NCI-H2029 treated with DMSO at 0.1 percent for 48 hours (cell line): ENCODE measurements around the gene PHF1.
A peak's percentile ranks its signal among the peaks of the same experiment; 100 is the strongest.

ENCODE experiments used
- DNase-seq: peaks from one replicate; lab custom pipeline; 2025; lab: John Stamatoyannopoulos, UW

Gene PHF1

DNA sequence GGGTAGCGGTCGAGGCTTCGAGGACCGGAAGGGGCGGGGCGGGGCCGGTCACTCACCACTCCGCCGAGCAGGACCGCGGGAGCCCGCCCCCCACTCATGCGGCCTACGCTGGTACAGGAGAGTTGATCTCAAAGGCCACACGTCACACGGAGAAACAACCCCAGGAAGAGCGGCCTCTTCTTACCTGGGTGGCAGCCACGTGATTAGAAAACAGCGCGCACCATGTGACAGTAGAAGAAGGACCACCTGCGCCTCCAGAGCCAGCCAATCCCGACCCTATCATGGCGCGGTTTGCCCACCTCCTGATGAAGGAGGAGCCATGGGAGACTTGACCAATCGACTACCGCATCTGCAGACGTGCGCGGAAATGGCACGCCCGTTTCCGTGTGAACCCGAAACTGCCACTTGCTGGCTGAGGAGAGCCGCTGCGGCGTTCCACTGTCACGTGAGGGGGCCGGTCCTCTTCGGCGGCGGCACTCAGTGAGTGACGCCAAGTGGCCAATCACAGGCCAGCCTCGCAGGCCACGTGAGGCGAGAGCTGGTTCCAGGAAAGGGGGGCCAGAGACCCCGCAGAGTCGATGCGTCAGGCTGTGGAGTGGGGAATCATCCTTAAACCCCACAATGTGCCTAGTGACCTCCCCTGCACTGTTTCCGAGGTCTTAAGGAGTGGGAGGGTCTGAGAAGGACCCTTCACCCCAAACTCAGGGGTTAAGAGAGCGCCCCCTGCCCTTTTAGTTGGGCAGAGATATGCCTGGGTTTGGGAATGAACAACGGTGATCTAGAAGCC, 7.3 kb downstream of the PHF1 start, which contains the start of gene CUTA:
Gene CUTA, minus strand, starts transcription at position 205 of the 787 bp plus-strand sequence. Its CDS starts 107 bp downstream, at position 98.
- peak; percentile 97 for DNase-seq

DNA sequence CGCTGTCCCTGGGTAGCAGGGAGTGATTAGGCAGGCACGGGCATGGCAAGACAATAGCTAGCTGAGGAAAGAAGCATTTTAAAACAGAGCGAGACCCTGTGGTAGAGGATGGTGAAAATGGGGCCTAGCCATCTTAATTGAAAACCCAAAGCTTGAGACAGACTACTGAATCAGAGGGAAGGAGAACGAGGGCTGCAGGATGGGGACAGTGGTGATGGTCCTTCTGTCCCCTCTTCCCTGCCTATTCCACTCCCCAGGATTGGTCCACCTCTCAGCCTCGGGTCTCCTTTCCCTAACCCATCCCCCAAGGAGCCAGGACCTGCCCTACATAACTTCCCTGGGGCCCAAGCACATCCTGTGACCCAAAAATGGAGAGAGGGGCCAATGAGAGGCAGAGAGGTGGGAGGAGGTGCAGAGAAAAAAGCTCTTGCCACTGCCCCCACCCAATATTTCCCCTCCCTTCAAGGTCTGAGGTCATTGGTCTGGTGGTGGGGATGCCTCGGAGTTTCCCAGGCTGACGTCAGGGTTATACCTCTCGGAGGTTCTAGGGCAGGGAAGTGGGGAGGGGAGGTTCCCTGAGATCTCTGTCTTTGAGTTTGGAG, 8.0 kb downstream of the PHF1 start:
- no peak for DNase-seq

DNA sequence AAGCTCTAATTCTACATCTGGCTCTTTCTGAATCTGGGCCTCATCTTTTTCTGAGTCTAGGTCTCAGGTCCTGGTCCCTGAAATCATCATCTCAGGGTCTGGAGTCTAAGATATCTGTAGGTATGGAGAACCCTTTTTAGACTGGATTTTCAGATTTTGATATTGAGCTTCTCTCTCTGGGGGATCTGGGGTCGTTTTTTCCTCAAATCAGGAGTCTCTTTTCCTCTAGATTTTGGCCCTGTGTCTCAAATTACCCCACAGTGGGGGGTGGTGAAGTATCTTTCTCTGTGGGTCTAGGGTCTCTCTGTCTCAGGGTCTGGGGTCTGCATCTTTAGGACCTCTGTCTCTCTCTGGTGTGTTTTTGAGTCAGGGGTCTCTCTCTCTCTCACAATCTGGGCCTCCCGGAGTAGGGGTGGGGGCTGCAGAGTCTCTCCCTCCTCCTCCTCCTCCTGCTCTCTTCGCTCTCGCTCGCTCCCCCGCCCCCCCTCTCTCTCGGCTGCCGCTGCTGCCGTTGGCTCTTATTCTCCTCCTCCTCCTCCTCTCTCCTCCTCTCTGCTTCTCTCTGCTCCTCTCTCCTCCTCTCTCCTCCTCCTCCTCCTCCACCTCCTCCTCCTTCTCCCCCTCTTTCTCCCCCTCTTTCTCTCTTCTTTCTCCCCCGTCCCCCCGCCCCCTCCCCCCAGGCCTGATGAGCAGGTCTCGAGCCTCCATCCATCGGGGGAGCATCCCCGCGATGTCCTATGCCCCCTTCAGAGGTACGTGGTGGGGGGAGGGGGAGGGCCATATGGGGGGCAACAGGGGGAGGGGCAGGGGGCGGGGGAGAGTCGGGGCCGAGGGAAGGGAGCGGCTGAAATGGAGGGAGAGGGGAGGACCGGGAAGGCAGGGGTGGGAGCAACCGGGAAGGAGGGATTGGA, 9.0 kb downstream of the PHF1 start, which contains the start of gene SYNGAP1:
Gene SYNGAP1, plus strand, starts transcription at position 486 of the 911 bp plus-strand sequence. Its CDS starts 200 bp downstream, at position 686.
- DNase-seq: no peak

DNA sequence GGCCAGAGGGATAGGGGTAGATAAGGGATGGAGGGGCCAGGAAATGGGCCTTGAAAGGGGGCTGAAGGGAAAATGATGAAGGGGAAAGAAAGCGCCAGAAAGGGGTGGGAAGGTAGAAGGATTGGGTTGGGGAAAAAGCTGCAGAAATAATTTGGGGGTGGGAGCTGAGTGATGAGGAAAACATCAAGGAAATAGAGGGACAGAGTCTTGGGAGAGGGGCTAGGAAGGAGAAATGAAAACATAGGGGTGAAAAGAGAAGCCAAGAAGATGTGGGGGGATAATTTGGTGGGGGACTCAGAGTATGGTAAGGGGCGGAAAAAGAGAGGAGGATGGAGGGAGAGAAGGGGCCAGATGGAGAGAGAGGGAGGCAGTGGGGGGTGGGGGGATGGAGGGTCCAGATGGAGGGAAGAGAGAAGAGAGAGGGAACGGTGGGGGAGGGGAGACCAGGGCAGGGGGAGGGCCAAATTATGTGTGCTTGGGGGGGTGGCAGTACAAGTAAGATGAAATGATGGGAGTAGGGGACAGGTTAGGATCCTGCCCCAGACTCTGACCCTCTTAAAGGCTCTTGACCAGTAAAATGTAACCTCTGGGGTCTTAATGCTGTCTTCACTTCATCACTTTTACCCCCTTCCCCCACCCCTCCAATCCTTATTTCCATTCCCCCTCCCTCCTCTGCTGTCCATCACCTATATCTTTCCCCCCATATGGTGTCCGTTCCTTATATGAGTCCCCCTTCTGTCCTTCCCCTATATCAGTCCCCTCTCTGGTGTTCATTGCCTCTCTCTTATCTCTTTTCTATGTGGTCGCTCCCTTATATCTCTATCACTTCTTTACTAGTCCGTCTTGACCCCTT, 9.9 kb downstream of the PHF1 start:
- no peak for DNase-seq

DNA sequence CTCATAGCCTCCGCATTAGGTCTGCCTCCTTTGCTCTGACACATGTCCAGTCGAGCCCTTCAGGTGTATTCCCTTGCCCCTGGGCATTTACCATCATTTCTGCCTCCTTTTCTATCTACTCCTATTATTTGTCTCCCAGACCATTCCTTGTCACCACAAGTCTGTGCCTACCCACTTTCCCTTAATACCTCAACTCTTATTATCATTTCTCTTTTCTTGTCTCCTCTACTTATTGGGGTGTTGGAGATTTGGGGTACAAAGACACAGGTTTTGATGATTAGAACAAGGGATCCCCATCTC, 10.5 kb downstream of the PHF1 start:
- no peak for DNase-seq

DNA sequence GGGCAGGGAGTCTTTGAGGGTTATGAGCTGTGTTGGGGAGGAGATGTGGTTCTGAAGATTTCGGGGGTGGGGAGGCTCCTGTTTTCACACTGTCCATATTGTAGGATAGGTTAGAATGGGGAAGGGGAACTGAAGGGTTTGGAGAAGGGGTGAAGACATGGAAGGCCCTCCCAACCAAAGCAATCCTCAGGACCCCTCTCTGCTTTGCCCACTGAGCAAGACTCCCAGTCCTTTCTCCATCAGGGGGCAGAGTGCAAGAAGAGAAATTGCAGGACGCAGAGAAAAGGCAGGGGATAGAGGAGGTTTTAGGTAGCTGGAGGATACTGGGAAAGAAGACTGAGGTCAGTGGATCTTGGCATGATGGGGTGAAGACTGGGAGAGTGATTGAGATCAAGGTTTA, 13.0 kb downstream of the PHF1 start:
- no peak for DNase-seq

DNA sequence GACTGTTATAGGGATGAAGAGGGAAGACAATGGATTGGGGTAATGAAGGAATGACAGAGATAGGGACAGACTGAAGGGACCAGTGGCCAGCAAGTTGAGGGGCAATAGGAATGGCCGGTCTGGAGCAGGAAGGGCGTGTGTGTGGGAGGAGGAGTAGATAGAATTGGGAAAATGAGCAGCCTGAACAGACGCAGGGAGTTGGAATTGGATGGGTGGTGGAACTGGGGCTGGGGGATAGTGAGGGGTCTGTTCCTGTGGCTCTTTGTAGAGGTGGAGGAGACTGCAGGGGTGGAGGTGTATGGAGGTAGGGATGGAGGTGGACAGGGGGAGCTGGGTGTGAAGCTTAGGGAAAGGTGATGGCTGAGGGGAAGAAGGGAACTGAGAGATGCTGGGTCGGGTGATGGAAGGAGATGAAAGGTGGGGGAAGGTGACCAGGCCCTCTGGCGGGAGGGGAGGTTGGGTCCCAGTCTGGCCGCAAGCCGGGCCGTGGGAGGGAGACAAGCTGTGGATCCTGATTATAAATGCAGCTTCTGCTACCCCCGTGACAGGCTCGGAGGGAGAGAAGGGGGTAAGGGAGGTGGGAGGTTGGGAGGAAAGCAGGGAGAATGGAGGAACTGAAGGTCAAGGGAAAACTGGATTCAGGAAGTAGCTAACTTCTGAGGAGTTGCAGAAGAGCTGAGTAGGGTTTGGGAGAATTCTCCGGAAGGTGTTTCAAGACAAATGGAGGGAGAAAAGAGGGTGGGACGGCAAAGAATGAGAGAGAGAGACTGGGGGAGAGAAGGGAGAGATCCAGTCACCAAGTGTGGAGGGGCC, 14.2 kb downstream of the PHF1 start:
- DNase-seq: no peak

DNA sequence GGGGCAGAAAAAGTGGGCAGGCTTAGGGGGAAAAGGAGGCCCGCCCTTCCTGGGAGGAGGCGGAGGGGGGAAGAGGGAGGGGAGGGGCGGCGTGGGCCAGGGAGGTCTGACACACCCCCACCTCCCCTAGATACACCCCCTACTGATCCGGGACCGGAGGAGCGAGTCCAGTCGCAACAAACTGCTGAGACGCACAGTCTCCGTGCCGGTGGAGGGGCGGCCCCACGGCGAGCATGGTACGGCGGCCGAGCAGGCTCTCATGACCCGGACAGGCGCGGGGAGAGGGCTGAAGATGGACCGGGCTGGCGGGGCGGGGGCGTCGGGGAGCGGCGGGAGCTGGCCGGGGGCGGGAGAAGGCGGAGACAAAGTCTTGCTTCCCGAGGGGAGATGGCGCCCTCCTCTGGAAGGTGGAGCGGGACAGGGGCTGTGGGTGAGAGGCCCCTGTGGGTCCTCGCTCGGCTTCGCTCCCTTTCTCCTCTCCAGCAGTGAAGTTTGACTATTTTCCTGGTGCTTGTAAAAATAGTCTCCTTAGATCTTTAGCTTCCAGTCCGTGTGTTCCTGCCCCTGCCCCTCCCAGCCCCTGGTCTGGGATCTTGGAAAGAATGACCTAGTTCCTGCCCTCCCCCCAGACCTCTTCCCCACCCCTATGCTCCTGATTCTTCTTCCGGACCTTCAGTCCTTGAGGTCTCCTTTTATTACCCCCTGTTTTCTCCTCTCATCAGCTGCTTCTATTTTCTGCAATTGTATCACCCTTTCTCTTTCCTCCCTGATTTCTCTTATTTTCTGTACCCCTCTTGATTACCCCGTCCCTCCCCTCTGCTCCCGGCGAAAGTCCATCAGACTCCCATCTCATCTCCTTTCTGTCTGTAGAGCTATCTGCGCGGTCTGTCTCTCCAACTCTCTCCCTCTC, 15.1 kb downstream of the PHF1 start:
- DNase-seq: peak; percentile 53

DNA sequence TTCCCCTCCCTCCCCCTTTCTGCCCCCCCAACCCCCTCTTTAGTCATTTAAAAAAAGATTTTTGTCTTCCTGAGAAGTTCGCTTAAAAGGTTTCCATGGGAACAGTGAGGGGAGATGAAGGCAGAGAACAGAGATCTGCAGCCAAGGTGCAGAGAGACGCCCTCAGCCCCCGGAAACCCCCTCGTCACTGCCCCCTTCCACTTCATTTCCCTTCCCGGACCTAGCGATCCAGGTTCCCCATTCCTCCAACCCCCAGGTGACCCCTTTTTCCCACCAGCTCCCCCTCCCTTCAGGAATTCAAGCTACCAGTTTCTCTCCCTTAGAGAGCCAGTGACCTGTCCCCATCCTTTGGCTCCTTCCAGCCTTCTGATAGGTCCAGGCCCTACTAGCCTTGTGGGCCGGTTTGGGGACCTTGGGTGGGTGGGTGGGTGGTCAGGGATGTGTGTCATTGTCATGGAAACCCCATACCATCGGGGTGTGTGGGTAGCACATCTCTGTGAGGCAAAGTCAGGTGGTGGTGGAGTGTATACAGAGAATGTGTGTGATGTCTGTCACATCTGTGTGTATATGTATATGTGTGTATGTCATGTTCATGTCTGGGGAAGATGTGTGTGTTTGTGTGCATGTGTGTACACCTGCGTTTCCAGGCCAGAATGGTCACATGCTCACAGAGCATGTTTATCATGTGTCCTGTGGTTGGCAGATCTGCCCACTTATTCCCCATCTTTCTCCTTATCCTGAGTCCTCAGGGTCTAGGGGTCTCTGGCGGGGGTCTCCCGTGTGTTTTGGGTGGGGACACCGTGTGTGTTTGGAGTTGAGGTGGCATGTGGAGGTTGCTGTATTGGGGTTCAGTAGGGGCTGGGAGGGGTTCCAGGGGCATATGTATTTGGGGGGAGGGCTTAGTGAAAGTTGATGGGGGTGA, 16.0 kb downstream of the PHF1 start:
- DNase-seq: no peak

DNA sequence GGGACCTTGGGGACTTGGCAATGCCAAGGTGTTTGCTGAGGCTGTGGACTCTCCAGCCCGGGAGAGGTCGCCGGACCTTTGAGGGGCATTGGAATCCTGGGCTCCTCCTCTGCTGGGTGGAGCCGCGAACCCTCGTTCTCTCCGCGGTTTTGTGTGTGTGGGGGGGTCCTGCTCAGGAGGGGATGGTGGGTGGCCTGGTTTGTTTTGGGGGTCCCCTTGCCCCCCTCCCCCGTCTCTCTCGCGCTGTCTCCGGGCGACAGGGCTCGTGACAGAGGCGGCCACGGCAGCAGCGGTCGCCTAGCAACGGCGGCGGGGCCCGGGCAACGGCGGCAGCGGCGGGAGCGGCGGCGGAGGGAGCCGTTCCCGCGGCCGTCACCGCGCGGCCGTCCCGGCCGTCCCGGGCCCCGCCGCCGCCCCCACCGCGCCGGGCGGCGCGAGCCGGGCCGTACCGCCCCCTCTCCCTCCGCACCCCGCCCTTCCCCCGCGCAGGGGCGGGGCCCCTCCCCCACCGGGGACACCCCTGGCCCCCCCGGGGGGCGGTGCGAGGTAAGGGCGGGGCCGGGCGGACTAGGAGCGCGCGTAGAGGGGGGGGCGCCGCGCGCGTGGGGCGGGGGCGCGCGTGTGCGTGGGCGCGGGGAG, 16.9 kb downstream of the PHF1 start:
- DNase-seq: no peak

DNA sequence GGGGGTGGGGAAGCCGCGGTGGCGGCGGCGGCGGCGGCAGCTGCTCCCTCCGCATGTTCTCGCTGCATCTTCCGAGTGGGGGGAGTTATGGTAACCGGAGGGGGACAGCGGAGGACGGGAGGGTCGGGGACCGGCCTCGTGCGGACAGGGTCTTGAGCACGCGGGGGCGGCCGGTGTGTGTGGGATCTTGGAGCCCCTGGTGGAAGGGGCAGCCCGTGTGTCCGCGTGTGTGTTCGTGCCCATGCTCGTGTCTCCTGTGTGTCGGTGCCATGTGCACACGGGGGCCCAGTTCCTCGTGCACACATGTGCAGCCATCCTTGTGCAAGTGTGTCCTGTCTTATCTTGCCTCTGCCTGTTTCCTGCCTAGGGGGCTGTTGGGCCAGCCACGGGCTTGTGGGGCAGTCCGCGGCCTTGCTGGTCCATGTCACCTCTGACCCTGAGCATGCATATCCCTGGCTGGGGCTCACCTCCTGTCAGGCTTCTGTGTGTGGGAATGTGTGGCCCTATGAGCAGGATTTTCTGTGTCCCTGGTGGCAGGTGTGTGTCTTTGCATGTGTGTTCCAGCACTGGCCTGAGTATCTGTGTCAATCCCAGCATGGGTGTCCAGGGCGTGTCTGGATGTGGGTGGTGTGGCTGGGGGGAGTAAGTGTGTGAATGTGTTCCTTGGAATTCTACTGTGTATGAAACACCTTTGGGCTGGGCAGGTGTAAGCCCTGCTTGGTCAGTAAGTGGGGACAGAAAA, 17.6 kb downstream of the PHF1 start:
- no peak for DNase-seq

DNA sequence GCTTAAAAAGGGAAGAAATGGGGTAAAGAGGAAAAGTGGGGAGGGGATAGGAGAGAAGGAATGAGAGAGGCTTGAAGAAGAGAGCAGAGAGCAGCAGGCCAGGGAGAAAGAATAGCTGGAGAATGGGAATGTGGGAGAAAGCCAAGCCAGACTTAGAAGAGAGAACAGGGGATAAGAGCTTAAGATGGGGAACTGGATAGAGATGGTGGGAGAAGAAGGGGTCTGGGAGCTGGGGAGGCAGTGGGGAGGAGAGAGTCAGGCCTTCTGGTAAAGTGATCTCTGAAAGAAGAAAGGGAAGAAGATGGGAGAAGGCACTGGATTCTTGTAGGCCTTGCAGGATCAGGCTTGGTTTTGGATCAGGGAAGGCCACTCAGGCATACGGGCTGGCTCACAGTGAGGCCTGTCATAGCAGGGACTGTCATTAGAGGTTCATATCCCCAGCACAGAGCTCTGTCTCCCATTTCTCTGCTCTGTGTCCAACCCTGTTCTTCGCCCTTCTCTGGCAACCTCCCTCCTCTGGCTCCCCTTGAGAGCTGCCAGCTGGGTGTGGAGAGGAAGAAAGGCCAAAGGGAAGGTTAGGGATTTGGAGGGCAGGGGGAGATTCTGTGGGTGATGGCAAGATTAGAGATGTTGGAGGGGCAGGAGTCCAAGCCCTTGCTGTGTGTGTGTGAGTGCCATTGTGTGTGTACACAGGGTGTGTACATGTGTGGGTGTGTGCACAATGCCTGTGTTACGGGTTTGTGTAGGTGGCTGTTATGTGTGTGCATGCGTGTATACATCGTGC, 18.3 kb downstream of the PHF1 start:
- DNase-seq: no peak

DNA sequence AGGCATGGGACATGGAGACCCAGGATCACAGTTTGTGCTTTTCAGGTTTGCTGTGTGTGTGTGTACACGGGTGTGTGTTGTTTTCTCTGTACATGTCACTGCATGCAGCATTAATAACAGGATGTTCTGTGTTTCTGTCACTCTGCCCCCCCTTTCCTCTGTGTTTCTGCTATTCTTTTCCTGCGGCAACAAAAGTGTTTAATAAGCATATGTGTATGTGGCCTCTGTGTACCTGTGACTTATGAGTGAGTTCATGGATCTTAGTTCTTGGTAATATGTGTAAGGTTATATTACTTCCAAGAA, 18.9 kb downstream of the PHF1 start:
- no peak for DNase-seq

DNA sequence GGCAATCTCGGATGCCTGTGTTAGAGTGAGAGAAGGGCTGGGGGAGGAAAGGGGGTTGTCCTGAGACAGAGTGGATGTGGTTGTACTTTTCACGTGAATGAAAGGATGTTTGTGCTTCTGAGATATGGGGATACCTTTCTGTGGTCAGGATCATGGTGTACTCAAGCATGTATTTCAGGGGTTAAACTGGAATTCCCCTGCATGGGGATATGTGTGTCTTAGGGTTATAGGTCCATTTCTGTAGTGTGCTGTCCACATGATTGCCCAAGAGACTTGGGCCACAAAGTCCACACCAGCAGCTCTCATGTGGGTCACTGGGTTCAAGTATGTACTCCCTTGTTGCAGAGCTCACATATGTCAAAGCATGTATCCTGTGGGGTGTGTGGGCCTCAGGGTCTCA, 19.5 kb downstream of the PHF1 start:
- DNase-seq: no peak

DNA sequence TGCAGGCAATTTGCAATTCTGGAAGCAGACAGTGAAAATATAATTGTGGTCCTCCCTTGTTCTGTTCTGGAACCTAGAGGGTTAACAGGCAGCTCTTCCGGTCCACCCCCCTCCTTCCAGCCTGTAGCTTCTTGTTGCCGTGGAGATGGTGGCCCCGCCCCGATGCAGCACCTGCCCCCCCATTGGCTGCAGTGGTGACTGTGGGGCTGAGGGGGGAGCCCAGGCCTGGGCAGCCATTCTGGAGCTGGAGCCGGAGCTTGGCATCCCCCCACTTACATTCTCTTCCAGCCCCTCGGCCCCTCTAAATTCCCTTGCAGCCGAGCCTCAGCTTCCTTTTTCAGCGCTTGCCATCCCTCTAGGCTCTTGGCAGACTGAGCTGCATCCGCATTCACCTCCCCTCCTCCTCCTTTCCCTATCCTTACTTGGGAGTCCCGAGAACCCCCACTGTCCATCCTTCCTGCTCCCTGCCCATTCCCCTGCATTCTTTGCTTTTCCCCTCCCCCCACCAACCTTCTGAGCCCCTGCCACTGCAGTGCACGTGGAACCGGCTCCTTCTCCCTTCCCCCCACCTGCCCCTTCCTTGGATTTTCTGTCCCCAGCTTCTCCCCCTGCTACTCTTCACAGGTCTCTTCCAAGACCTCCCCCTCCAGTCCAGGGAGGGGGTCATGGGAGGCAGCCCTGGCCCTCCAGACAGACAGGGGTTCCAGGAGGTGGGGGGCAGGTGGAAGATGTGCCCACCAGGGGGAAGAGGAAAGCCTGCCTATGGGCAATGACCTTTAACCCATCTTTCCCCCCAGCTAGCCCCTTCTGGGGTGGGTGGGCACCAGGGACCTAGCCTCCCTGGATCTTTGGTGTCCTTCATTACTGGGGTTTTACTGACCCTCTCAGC, 20.4 kb downstream of the PHF1 start:
- no peak for DNase-seq
